Liver (tissue), 3 donors: Measurements from ENCODE around the gene MAGI1.

Experiments
- FOXA1 ChIP-seq: IDR thresholded peaks from 2 replicates; pipeline ENCODE4 v1.6.1; 2016; ENCODE audit warnings: antibody characterized with exemption
- GABPA ChIP-seq, 2 donors: IDR thresholded peaks in 1 of 2; conservative IDR thresholded peaks in 1 of 2; 2 replicates each; pipeline ENCODE4 v1.6.1; 2016; ENCODE audit warnings: antibody characterized with exemption in 2 of 2, mild to moderate bottlenecking in 1 of 2, moderate library complexity in 1 of 2
- HNF4G ChIP-seq: IDR thresholded peaks from 2 replicates; pipeline ENCODE4 v1.6.1; 2016; ENCODE audit warnings: antibody characterized with exemption
- JUND ChIP-seq, 2 donors: IDR thresholded peaks; 2 replicates each; pipeline ENCODE4 v1.6.1; 2016; ENCODE audit warnings: antibody characterized with exemption in 2 of 2
- NR2F2 ChIP-seq: IDR thresholded peaks from 2 replicates; pipeline ENCODE4 v1.6.1; 2016; ENCODE audit warnings: antibody characterized with exemption
- RAD21 ChIP-seq, 2 donors: IDR thresholded peaks; 2 replicates each; pipeline ENCODE4 v1.6.1; 2016; ENCODE audit warnings: antibody characterized with exemption in 2 of 2, mild to moderate bottlenecking in 2 of 2
- SP1 ChIP-seq: IDR thresholded peaks from 2 replicates; pipeline ENCODE4 v1.6.1; 2018; ENCODE audit warnings: antibody characterized with exemption, mild to moderate bottlenecking
- YY1 ChIP-seq: IDR thresholded peaks from 2 replicates; pipeline ENCODE4 v1.6.1; 2016; ENCODE audit warnings: antibody characterized with exemption, mild to moderate bottlenecking
- TF ChIP-seq, protein P1 (sequence below): fragments of 150-350 bp; IDR thresholded peaks from 2 replicates; pipeline ENCODE4 v1.5.1; 2017; ENCODE audit warnings: improper control_type of control experiment, low read depth, low read length; ENCODE audit not compliant: missing input control
- TF ChIP-seq, protein P2 (sequence below): IDR thresholded peaks from 2 replicates; pipeline ENCODE4 v1.6.1; 2016; ENCODE audit warnings: antibody characterized with exemption, mild to moderate bottlenecking
- TF ChIP-seq, protein P3 (sequence below): IDR thresholded peaks from 2 replicates; pipeline ENCODE4 v1.6.1; 2016; ENCODE audit warnings: antibody characterized with exemption
- TF ChIP-seq, protein P4 (sequence below): IDR thresholded peaks from 2 replicates; pipeline ENCODE4 v1.6.1; 2016; ENCODE audit warnings: antibody characterized with exemption
- TF ChIP-seq, protein P5 (sequence below): IDR thresholded peaks from 2 replicates; pipeline ENCODE4 v1.6.1; 2016; ENCODE audit warnings: antibody characterized with exemption
- donor health status: healthy.
- donor health status: healthy.

DNA sequence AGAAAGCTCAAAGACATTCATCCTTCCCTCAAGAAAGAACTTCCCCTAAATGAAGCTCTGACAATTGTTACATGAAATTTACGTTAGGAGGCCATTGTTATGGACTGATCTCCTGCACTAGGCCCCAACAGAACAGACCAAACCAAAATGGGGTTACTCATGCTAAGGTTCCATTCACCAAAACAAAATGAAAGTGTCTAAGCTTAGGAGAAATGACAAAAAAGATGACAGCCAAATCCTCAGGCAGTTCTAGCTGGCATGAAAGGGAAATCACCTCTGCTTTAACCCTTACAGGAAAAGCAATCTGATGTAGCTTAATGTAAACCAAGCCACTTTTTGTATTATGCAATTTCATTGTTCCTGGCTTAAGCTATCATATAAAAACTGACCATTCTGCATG, 271.2 kb downstream of the MAGI1 start:
- TF ChIP-seq, protein P1, sequence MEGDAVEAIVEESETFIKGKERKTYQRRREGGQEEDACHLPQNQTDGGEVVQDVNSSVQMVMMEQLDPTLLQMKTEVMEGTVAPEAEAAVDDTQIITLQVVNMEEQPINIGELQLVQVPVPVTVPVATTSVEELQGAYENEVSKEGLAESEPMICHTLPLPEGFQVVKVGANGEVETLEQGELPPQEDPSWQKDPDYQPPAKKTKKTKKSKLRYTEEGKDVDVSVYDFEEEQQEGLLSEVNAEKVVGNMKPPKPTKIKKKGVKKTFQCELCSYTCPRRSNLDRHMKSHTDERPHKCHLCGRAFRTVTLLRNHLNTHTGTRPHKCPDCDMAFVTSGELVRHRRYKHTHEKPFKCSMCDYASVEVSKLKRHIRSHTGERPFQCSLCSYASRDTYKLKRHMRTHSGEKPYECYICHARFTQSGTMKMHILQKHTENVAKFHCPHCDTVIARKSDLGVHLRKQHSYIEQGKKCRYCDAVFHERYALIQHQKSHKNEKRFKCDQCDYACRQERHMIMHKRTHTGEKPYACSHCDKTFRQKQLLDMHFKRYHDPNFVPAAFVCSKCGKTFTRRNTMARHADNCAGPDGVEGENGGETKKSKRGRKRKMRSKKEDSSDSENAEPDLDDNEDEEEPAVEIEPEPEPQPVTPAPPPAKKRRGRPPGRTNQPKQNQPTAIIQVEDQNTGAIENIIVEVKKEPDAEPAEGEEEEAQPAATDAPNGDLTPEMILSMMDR: no peak
- TF ChIP-seq YY1: no peak
- TF ChIP-seq GABPA (IDR thresholded peaks at IDR 0.05 in 1 of 2, conservative IDR thresholded peaks at IDR 0.05 in 1 of 2): no peak
- no peak for TF ChIP-seq JUND (IDR thresholded peaks at IDR 0.05)
- TF ChIP-seq SP1: no peak
- TF ChIP-seq, protein P2, sequence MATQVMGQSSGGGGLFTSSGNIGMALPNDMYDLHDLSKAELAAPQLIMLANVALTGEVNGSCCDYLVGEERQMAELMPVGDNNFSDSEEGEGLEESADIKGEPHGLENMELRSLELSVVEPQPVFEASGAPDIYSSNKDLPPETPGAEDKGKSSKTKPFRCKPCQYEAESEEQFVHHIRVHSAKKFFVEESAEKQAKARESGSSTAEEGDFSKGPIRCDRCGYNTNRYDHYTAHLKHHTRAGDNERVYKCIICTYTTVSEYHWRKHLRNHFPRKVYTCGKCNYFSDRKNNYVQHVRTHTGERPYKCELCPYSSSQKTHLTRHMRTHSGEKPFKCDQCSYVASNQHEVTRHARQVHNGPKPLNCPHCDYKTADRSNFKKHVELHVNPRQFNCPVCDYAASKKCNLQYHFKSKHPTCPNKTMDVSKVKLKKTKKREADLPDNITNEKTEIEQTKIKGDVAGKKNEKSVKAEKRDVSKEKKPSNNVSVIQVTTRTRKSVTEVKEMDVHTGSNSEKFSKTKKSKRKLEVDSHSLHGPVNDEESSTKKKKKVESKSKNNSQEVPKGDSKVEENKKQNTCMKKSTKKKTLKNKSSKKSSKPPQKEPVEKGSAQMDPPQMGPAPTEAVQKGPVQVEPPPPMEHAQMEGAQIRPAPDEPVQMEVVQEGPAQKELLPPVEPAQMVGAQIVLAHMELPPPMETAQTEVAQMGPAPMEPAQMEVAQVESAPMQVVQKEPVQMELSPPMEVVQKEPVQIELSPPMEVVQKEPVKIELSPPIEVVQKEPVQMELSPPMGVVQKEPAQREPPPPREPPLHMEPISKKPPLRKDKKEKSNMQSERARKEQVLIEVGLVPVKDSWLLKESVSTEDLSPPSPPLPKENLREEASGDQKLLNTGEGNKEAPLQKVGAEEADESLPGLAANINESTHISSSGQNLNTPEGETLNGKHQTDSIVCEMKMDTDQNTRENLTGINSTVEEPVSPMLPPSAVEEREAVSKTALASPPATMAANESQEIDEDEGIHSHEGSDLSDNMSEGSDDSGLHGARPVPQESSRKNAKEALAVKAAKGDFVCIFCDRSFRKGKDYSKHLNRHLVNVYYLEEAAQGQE: no peak
- TF ChIP-seq, protein P3, sequence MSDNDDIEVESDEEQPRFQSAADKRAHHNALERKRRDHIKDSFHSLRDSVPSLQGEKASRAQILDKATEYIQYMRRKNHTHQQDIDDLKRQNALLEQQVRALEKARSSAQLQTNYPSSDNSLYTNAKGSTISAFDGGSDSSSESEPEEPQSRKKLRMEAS: no peak
- no peak for TF ChIP-seq FOXA1
- TF ChIP-seq NR2F2: no peak
- no peak for TF ChIP-seq RAD21 (IDR thresholded peaks at IDR 0.05)
- no peak for TF ChIP-seq HNF4G
- TF ChIP-seq, protein P4, sequence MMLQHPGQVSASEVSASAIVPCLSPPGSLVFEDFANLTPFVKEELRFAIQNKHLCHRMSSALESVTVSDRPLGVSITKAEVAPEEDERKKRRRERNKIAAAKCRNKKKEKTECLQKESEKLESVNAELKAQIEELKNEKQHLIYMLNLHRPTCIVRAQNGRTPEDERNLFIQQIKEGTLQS: no peak
- TF ChIP-seq, protein P5, sequence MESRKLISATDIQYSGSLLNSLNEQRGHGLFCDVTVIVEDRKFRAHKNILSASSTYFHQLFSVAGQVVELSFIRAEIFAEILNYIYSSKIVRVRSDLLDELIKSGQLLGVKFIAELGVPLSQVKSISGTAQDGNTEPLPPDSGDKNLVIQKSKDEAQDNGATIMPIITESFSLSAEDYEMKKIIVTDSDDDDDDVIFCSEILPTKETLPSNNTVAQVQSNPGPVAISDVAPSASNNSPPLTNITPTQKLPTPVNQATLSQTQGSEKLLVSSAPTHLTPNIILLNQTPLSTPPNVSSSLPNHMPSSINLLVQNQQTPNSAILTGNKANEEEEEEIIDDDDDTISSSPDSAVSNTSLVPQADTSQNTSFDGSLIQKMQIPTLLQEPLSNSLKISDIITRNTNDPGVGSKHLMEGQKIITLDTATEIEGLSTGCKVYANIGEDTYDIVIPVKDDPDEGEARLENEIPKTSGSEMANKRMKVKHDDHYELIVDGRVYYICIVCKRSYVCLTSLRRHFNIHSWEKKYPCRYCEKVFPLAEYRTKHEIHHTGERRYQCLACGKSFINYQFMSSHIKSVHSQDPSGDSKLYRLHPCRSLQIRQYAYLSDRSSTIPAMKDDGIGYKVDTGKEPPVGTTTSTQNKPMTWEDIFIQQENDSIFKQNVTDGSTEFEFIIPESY: no peak
